Heart right ventricle (tissue), 16 donors: Measurements from ENCODE around the gene COG7. TPM values are rescaled to one million over a fixed set of nuclear protein-coding genes. Genes with fewer than 3 reads are reported as not detected.
A peak's percentile ranks its signal among the peaks of the same experiment; 100 is the strongest.

ENCODE experiments used
- ATAC-seq, 8 donors: fragments of 200-7000 bp; cut with Tn5 transposase; one replicate each; pipeline ENCODE4 v1.9.1; 2020; ENCODE audit warnings: mild to moderate bottlenecking in 8 of 8, moderate library complexity in 8 of 8, moderate number of reproducible peaks in 1 of 8
- DNase-seq, 2 donors: peaks; one replicate each; pipeline ENCODE4 v3.0.0-alpha.2; 2020
- H3K27ac ChIP-seq, 10 donors: fragments of 200-600 bp; sonication (generic) in 2 of 10; one replicate each; pipeline versions ENCODE4 v1.5.0 to v1.8.0; 2020 to 2022; ENCODE audit warnings: mild to moderate bottlenecking in 3 of 10
- H3K27me3 ChIP-seq, 7 donors: fragments of 200-600 bp; one replicate each; pipeline ENCODE4 v1.8.0; 2021 to 2022; ENCODE audit warnings: mild to moderate bottlenecking in 2 of 7
- H3K36me3 ChIP-seq, 9 donors: fragments of 200-600 bp; sonication (generic) in 1 of 9; one replicate each; pipeline versions ENCODE4 v1.5.0 to v1.8.0; 2020 to 2022; ENCODE audit warnings: mild to moderate bottlenecking in 2 of 9
- H3K4me1 ChIP-seq, 9 donors: fragments of 200-600 bp; sonication (generic) in 1 of 9; one replicate each; pipeline versions ENCODE4 v1.5.0 to v1.8.0; 2020 to 2022; ENCODE audit warnings: mild to moderate bottlenecking in 4 of 9
- H3K4me3 ChIP-seq, 10 donors: fragments of 200-600 bp; sonication (generic) in 2 of 10; one replicate each; pipeline versions ENCODE4 v1.5.0 to v1.8.0; 2020 to 2022; ENCODE audit warnings: mild to moderate bottlenecking in 7 of 10, moderate library complexity in 2 of 10
- H3K9me3 ChIP-seq, 11 donors: fragments of 200-600 bp in 10 of 11; sonication (generic) in 2 of 11; one replicate each; pipeline versions ENCODE4 v1.5.0 to v1.8.0; 2013 to 2022; ENCODE audit warnings: mild to moderate bottlenecking in 2 of 11, control low read depth in 1 of 11, moderate library complexity in 1 of 11
- CTCF ChIP-seq, 9 donors: fragments of 200-600 bp; sonication (generic) in 2 of 9; IDR thresholded peaks; one replicate each; pipeline versions ENCODE4 v1.5.0 to v1.8.0; 2021 to 2022; ENCODE audit warnings: antibody characterized with exemption in 9 of 9, mild to moderate bottlenecking in 5 of 9, moderate library complexity in 1 of 9
- WGBS, 2 donors: extraction: QIAGEN DNeasy Blood & Tissue Kit; methylation state at CpG; one replicate each; pipeline ENCODE4 v1.1.7; 2013; ENCODE audit warnings: inconsistent platforms in 1 of 2; 5-methylcytosine and 5-hydroxymethylcytosine counted together
- intact Hi-C, 10 donors: fragments of 100-400 bp; cut with DNase I; formaldehyde crosslinking; loops; one replicate each; pipeline versions ENCODE4 v1.11.1 to v1.14.2; 2022
- polyA plus RNA-seq, 2 donors: library from polyadenylated mRNA; stranded (reverse); fragments of 200-250 nt; gene quantifications; one replicate each; pipeline ENCODE4 v1.2.3, GENCODE V29; 2013
- total RNA-seq, 10 donors: library from RNA; stranded (reverse); fragmentation: NEBNext Ultra II Directional in 3 of 10; extraction: Animal tissue kit (Norgen Biotek cat#: 25700) in 3 of 10; gene quantifications; one replicate each; pipeline versions ENCODE4 v1.2.1 to v1.2.4, GENCODE V29; 2021 to 2023
- donor health status: Arrhythmogenic right ventricular cardiomyopathy.
- donor health status: ischemic (EF 13 %, LVEDD 7.1; RV severe dilation, severe dysfunction).
- donor health status: healthy with polysubstance abuse.
- donor health status: DM: no; HTN: yes; CAD: no.
- donor health status: DM: no; HTN: no; CAD: no.
- donor health status: ischemic (EF 25% LVEDD 6.9; RV normal size, moderate dysfunction).
- donor health status: ischemic (EF 25% LVEDD 5.7; RV mildly dilated, moderate dysfunction).
- donor health status: healthy.
- donor health status: DM: yes; HTN: yes; CAD: no.
- donor health status: Ischemic cardiomyopathy.
- donor health status: ischemic (EF 35%, LVEDD 5.7; RV mildly dilated, moderate dysfunction).
- donor health status: nonischemic (EF 11% LVEDD 7.7; RV severe dilation, severe dysfunction).
- donor health status: DM: yes; HTN: yes; CAD: no.
- donor health status: PGD.
- donor health status: ischemic (EF 29% LVEDD 5.4; RV normal size, mild dysfunction).
- donor health status: nonischemic (EF 23%, LVEDD 6.1; RV moderate dilation, normal function).

Gene COG7
- total and polyA plus RNA-seq, 12 donors: 10.9 to 28.1 (median 12.9) TPM

- peak overlapping the region in 1 of 10 donors; percentile 29 for H3K27ac ChIP-seq
- intact Hi-C loops: no loop called here
- H3K4me1 ChIP-seq: peaks cover 0 to 12% (median 3%) of the 10 kb centered on the region in 9 donors
- no peak for TF ChIP-seq CTCF (IDR thresholded peaks at IDR 0.05)
- DNase-seq (no peak), ATAC-seq (peak in 5 of 8 donors; percentile 10 to 35 (median 28))
- H3K4me3 ChIP-seq: no peak overlapping the region
- H3K9me3 ChIP-seq: no peaks in the 10 kb centered on the region
- WGBS, 2 donors: 87 to 88% methylated on average over 16 to 17 of the region's 21 CpGs
- H3K27me3 ChIP-seq: no peaks in the 10 kb centered on the region
- H3K36me3 ChIP-seq: peaks cover 0 to 91% (median 63%) of the 10 kb centered on the region in 9 donors
Observed at GRCh38 chr16:23408242-23408822, 44.7 kb downstream of the COG7 start.

- ATAC-seq (no peak), DNase-seq (no peak)
- TF ChIP-seq CTCF (IDR thresholded peaks at IDR 0.05): no peak
- intact Hi-C loops: no loop called here
- Histone ChIP-seq H3K36me3 (peaks cover 0 to 91% (median 65%) of the 10 kb centered on the region in 9 donors), H3K9me3 (no peaks in the 10 kb centered on the region), H3K27ac (no peak overlapping the region), H3K4me1 (peaks cover 0 to 12% (median 3%) of the 10 kb centered on the region in 9 donors), H3K4me3 (no peak overlapping the region), H3K27me3 (no peaks in the 10 kb centered on the region)
- WGBS, 2 donors: 88 to 89% methylated on average over 9 of the region's 9 CpGs
Observed at GRCh38 chr16:23407436-23408127, 45.4 kb downstream of the COG7 start.

- H3K27ac ChIP-seq: no peak overlapping the region
- ATAC-seq: no peak
- no peaks in the 10 kb centered on the region for H3K27me3 ChIP-seq
- intact Hi-C loops: no loop called here
- H3K9me3 ChIP-seq: no peaks in the 10 kb centered on the region
- no peak overlapping the region for H3K4me3 ChIP-seq
- peaks cover 0 to 91% (median 66%) of the 10 kb centered on the region in 9 donors for H3K36me3 ChIP-seq
- no peak for TF ChIP-seq CTCF (IDR thresholded peaks at IDR 0.05)
- 96% methylated on average over 6 of the region's 6 CpGs for WGBS, 2 donors
- no peak for DNase-seq
- peaks cover 0 to 12% (median 3%) of the 10 kb centered on the region in 9 donors for H3K4me1 ChIP-seq
Observed at GRCh38 chr16:23406546-23407240, 46.3 kb downstream of the COG7 start.

- 69 to 73% methylated on average over 2 of the region's 2 CpGs for WGBS, 2 donors
- no peaks in the 10 kb centered on the region for H3K27me3 ChIP-seq
- no peaks in the 10 kb centered on the region for H3K9me3 ChIP-seq
- no peak for DNase-seq
- H3K27ac ChIP-seq: no peak overlapping the region
- H3K36me3 ChIP-seq: peaks cover 0 to 91% (median 65%) of the 10 kb centered on the region in 9 donors
- peaks cover 0 to 12% (median 3%) of the 10 kb centered on the region in 9 donors for H3K4me1 ChIP-seq
- no peak for ATAC-seq
- intact Hi-C loops: no loop called here
- H3K4me3 ChIP-seq: no peak overlapping the region
- TF ChIP-seq CTCF (IDR thresholded peaks at IDR 0.05): no peak
Observed at GRCh38 chr16:23406024-23406423, 47.0 kb downstream of the COG7 start.
